ENCODE results near the gene IFNL4.
"Not testable (repeated sequence)": the region's sequence is repeated elsewhere in the genome, so short reads cannot be mapped to it uniquely, and the experiment has no call there.

IFNL4 gene

GRCh38 chr19:39219108-39219507 is 29.5 kb downstream of the IFNL4 start:
- H3K9me3 ChIP-seq (ENCODE audit: insufficient read depth, low read depth, low read length); H3K4me2 ChIP-seq (ENCODE audit: low read depth, low read length, poor library complexity, severe bottlenecking); H3F3A ChIP-seq (ENCODE audit: low read depth); H4K20me1 ChIP-seq (ENCODE audit: insufficient read depth, low read length, poor library complexity, severe bottlenecking); H3K9me2 ChIP-seq (replicated peaks; ENCODE audit: low read depth, low read length); H3K79me2 ChIP-seq (ENCODE audit: insufficient read depth, low read length); H3K4me3 ChIP-seq (ENCODE audit: low read length, poor library complexity, severe bottlenecking); H3K4me1 ChIP-seq (ENCODE audit: insufficient read depth, low read length, poor library complexity, severe bottlenecking); H2AFZ ChIP-seq (ENCODE audit: low read length); H3K36me3 ChIP-seq (ENCODE audit: insufficient read depth, low read length); H3K27me3 ChIP-seq (ENCODE audit: insufficient read depth, low read length, poor library complexity, severe bottlenecking); H3K9ac ChIP-seq (ENCODE audit: low read depth, low read length, poor library complexity, severe bottlenecking): not testable (repeated sequence)
- TF ChIP-seq, protein P1, sequence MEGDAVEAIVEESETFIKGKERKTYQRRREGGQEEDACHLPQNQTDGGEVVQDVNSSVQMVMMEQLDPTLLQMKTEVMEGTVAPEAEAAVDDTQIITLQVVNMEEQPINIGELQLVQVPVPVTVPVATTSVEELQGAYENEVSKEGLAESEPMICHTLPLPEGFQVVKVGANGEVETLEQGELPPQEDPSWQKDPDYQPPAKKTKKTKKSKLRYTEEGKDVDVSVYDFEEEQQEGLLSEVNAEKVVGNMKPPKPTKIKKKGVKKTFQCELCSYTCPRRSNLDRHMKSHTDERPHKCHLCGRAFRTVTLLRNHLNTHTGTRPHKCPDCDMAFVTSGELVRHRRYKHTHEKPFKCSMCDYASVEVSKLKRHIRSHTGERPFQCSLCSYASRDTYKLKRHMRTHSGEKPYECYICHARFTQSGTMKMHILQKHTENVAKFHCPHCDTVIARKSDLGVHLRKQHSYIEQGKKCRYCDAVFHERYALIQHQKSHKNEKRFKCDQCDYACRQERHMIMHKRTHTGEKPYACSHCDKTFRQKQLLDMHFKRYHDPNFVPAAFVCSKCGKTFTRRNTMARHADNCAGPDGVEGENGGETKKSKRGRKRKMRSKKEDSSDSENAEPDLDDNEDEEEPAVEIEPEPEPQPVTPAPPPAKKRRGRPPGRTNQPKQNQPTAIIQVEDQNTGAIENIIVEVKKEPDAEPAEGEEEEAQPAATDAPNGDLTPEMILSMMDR (conservative IDR thresholded peaks at IDR 0.05; ENCODE audit: low read length): peak; percentile 24; the same call in 1 of the 2 replicates

GRCh38 chr19:39218230-39219007 is 30.2 kb downstream of the IFNL4 start:
- no peaks in the 10 kb centered on the region for H3F3A ChIP-seq (ENCODE audit: low read depth)
- no peaks in the 10 kb centered on the region for H3K9me3 ChIP-seq (ENCODE audit: insufficient read depth, low read depth, low read length)
- H3K9me2 ChIP-seq (replicated peaks; ENCODE audit: low read depth, low read length): no peaks in the 10 kb centered on the region
- H3K4me3 ChIP-seq (ENCODE audit: low read length, poor library complexity, severe bottlenecking): no peak overlapping the region
- no peaks in the 10 kb centered on the region for H4K20me1 ChIP-seq (ENCODE audit: insufficient read depth, low read length, poor library complexity, severe bottlenecking)
- no peaks in the 10 kb centered on the region for H3K36me3 ChIP-seq (ENCODE audit: insufficient read depth, low read length)
- no peaks in the 10 kb centered on the region for H3K4me1 ChIP-seq (ENCODE audit: insufficient read depth, low read length, poor library complexity, severe bottlenecking)
- no peaks in the 10 kb centered on the region for H3K79me2 ChIP-seq (ENCODE audit: insufficient read depth, low read length)
- no peak overlapping the region for H2AFZ ChIP-seq (ENCODE audit: low read length)
- no peak overlapping the region for H3K9ac ChIP-seq (ENCODE audit: low read depth, low read length, poor library complexity, severe bottlenecking)
- no peaks in the 10 kb centered on the region for H3K27me3 ChIP-seq (ENCODE audit: insufficient read depth, low read length, poor library complexity, severe bottlenecking)
- no peak overlapping the region for H3K4me2 ChIP-seq (ENCODE audit: low read depth, low read length, poor library complexity, severe bottlenecking)
- TF ChIP-seq, protein P1 (conservative IDR thresholded peaks at IDR 0.05; ENCODE audit: low read length): no peak
- TF ChIP-seq EZH2phosphoT487 (IDR thresholded peaks at IDR 0.05; ENCODE audit: borderline replicate concordance): no peak

GRCh38 chr19:39217094-39217493 is 31.6 kb downstream of the IFNL4 start:
- Histone ChIP-seq H3F3A (ENCODE audit: low read depth) (no peaks in the 10 kb centered on the region), H3K9me2 (replicated peaks; ENCODE audit: low read depth, low read length) (no peaks in the 10 kb centered on the region), H3K4me2 (ENCODE audit: low read depth, low read length, poor library complexity, severe bottlenecking) (no peak overlapping the region), H3K36me3 (ENCODE audit: insufficient read depth, low read length) (no peaks in the 10 kb centered on the region), H3K4me1 (ENCODE audit: insufficient read depth, low read length, poor library complexity, severe bottlenecking) (no peaks in the 10 kb centered on the region), H3K9ac (ENCODE audit: low read depth, low read length, poor library complexity, severe bottlenecking) (no peak overlapping the region), H3K4me3 (ENCODE audit: low read length, poor library complexity, severe bottlenecking) (no peak overlapping the region), H2AFZ (ENCODE audit: low read length) (no peak overlapping the region), H3K9me3 (ENCODE audit: insufficient read depth, low read depth, low read length) (no peaks in the 10 kb centered on the region), H4K20me1 (ENCODE audit: insufficient read depth, low read length, poor library complexity, severe bottlenecking) (no peaks in the 10 kb centered on the region), H3K79me2 (ENCODE audit: insufficient read depth, low read length) (no peaks in the 10 kb centered on the region), H3K27me3 (ENCODE audit: insufficient read depth, low read length, poor library complexity, severe bottlenecking) (no peaks in the 10 kb centered on the region)
- TF ChIP-seq, protein P1 (conservative IDR thresholded peaks at IDR 0.05; ENCODE audit: low read length): no peak
- TF ChIP-seq EZH2phosphoT487 (IDR thresholded peaks at IDR 0.05; ENCODE audit: borderline replicate concordance): no peak

GRCh38 chr19:39215323-39215722 is 33.3 kb downstream of the IFNL4 start:
- H3K27me3 ChIP-seq (ENCODE audit: insufficient read depth, low read length, poor library complexity, severe bottlenecking); H3F3A ChIP-seq (ENCODE audit: low read depth); H2AFZ ChIP-seq (ENCODE audit: low read length); H3K36me3 ChIP-seq (ENCODE audit: insufficient read depth, low read length); H3K9me3 ChIP-seq (ENCODE audit: insufficient read depth, low read depth, low read length); H3K79me2 ChIP-seq (ENCODE audit: insufficient read depth, low read length); H3K9me2 ChIP-seq (replicated peaks; ENCODE audit: low read depth, low read length); H3K9ac ChIP-seq (ENCODE audit: low read depth, low read length, poor library complexity, severe bottlenecking); H3K4me3 ChIP-seq (ENCODE audit: low read length, poor library complexity, severe bottlenecking); H4K20me1 ChIP-seq (ENCODE audit: insufficient read depth, low read length, poor library complexity, severe bottlenecking); H3K4me1 ChIP-seq (ENCODE audit: insufficient read depth, low read length, poor library complexity, severe bottlenecking); H3K4me2 ChIP-seq (ENCODE audit: low read depth, low read length, poor library complexity, severe bottlenecking): not testable (repeated sequence)
